ENCODE data around the gene ZNF28. TPM values are rescaled to one million over a fixed set of nuclear protein-coding genes. Genes with fewer than 3 reads are reported as not detected.
"Not testable (repeated sequence)": the region's sequence is repeated elsewhere in the genome, so short reads cannot be mapped to it uniquely, and the experiment has no call there.

ZNF28 gene
- polyA plus RNA-seq = 22.3 TPM

DNA sequence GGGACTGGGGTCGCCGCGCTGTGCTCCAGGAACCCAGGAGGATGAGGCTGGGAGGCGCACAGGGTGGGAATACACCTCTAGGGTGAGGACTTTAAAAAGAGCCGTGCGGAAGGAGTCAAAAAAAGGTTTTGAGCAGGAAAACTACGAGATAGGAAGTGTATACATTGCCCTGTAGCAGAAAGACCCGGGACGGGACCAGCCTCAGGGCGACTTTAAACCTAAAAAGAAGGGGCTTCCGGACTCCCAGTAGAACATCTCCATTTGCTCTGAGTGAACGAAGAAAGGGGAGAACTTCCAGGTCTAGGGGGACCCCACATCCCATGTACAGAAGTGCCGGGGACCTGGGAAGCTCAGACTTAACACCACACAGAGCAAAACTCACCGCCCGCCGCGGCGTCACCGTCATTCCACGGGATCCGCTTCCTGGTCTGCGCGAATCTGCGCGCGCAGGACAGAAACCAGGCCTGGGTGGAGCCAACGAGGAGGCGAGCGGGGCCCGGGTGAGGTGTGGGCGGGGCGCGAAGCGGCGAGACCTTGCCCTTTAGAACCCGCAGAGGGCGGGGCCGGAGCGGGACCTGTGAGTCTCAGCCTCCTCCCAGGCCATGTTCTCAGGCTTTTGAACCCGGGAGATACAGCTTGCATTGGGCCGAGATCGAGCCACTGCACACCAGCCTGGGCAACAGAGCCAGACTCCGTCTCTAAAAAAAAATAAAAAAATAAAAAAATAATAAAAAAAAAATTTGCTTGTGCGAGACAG lies at the start of gene ZNF28:
Gene ZNF28 (minus strand): TSS at position 430 of the 757 bp plus-strand sequence. CDS start 3,675 bp downstream, outside the sequence.
- Mint-ChIP-seq H3K4me1 (peaks cover 8 to 14% (median 11%) of the 10 kb centered on the region in 3 donors), H3K4me3 (peak within 1 kb of the TSS; percentile 89 to 98 (median 96)), H3K36me3 (peaks cover 19% of the 10 kb centered on the region), H3K9me3 (peaks cover 2 to 15% (median 4%) of the 10 kb centered on the region in 3 donors), H3K27ac (peak within 1 kb of the TSS; percentile 82 to 95 (median 94))
- not testable (repeated sequence) for H3K27me3 Mint-ChIP-seq

DNA sequence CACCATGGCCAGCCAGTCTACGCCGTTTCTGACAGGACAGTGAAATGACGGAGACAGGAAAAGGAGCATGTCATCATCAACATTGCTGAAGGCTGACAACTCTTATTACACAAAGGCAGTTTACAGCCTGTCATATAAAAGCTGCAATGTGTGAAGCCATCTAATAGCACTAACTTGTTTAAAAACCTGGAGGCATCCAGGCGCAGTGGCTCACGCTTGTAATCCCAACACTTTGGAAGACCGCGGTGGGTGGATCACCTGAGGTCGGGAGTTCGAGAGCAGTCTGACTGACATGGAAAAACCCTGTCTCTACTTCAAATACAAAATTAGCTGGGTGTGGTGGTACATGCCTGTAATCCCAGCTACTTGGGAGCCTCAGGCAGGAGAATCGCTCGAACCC lies 46.6 kb upstream of the ZNF28 start:
- H3K9me3 Mint-ChIP-seq = peaks cover 2 to 21% (median 9%) of the 10 kb centered on the region in 3 donors
- not testable (repeated sequence) for H3K27me3 Mint-ChIP-seq, H3K4me3 Mint-ChIP-seq, H3K4me1 Mint-ChIP-seq, H3K36me3 Mint-ChIP-seq
- peak overlapping the region in 1 of 3 donors; percentile 72 for H3K27ac Mint-ChIP-seq

DNA sequence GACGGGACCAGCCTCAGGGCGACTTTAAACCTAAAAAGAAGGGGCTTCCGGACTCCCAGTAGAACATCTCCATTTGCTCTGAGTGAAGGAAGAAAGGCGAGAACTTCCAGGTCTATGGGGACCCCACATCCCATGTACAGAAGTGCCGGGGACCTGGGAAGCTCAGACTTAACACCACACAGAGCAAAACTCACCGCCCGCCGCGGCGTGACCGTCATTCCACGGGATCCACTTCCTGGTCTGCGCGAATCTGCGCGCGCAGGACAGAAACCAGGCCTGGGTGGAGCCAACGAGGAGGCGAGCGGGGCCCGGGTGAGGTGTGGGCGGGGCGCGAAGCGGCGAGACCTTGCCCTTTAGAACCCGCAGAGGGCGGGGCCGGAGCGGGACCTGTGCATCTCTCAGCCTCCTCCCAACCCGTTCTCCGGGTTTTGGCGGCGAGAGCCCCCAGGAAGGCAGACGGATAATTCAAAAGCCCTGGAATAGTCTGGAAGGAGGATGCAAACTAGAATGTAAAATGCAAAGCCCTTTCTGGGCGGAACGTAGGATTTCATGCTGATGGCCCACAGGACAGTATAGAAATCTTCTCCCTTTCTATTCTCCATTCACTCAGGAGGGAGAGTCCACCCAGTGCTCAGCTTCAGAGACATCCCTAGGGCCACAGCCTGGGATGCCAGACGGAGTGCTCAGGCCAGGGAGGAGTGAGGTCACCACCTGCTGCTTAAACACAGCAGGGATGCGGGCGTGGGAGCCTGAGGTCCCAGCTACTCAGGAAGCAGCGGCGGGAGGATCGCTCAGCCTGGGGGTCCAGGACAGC lies 36.2 kb upstream of the ZNF28 start, which contains the start of gene ZNF468:
Gene ZNF468 (minus strand): TSS at position 242 of the 814 bp plus-strand sequence. CDS start 3,347 bp downstream, outside the sequence.
- not testable (repeated sequence) for H3K9me3 Mint-ChIP-seq, H3K36me3 Mint-ChIP-seq, H3K27me3 Mint-ChIP-seq
- peak within 1 kb of the TSS; percentile 89 to 95 (median 94) for H3K27ac Mint-ChIP-seq
- peaks cover 8 to 14% (median 13%) of the 10 kb centered on the region in 3 donors for H3K4me1 Mint-ChIP-seq
- H3K4me3 Mint-ChIP-seq = peak within 1 kb of the TSS; percentile 92 to 100 (median 98)

DNA sequence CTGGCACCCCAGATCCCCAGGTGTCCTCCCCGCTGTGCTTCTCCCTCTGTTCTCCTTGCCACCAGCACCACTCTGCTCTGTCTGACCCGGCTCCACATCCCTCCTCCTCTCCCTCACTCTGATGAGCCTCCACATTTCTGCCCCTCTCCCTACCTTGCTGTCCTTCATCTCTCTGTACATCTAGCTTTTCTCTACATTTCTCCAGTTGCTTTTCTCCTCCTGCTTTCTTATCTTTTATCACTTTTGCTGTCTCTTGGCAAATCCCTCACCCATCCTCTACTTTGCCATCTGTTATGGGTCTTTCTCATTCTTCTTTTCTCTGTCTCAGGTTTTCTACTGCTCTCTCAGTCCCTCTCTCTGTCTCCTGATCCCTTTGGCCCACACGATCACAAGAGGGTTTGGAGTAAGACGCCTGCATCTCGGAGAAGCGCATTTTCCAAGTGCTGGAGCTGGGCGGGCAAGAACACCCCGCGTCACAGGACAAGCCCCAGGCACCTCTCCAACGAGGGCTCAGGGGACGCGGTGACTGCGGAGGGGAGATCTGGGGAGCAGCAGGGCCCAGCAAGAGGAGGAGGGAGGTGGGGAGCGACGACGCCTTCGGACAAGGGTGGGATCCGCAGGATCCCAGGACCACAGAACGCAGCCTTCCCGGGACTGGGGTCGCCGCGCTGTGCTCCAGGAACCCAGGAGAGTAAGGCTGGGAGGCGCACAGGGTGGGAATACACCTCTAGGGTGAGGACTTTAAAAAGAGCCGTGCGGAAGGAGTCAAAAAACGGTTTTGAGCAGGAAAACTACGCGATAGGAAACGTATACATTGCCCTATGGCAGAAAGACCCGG lies 35.3 kb upstream of the ZNF28 start:
- H3K27me3 Mint-ChIP-seq, H3K36me3 Mint-ChIP-seq, H3K9me3 Mint-ChIP-seq: not testable (repeated sequence)
- peaks cover 8 to 14% (median 13%) of the 10 kb centered on the region in 3 donors for H3K4me1 Mint-ChIP-seq
- peak overlapping the region; percentile 92 to 100 (median 98) for H3K4me3 Mint-ChIP-seq
- peak overlapping the region; percentile 89 to 95 (median 94) for H3K27ac Mint-ChIP-seq

DNA sequence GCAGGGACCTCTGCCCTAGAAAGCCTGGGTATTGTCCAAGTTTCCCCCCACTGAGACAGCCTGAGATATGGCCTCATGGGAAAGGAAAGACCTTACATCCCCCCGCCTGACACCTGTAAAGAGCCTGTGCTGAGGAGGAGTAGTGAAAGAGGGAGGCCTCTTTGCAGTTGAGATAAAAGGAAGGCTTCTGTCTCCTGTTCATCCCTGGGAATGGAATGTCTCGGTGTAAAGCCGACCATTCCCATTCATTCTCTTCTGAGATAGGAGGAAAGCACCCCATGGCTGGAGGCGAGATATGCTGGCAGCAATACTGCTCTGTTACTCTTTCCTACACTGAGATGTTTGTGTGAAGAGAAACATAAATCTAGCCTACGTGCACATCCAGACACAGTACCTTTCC lies 25.9 kb upstream of the ZNF28 start:
- H3K27me3 Mint-ChIP-seq, H3K4me3 Mint-ChIP-seq, H3K27ac Mint-ChIP-seq, H3K4me1 Mint-ChIP-seq: not testable (repeated sequence)
- H3K9me3 Mint-ChIP-seq = peaks cover 21 to 33% (median 26%) of the 10 kb centered on the region in 3 donors
- H3K36me3 Mint-ChIP-seq = peaks cover 63% of the 10 kb centered on the region

DNA sequence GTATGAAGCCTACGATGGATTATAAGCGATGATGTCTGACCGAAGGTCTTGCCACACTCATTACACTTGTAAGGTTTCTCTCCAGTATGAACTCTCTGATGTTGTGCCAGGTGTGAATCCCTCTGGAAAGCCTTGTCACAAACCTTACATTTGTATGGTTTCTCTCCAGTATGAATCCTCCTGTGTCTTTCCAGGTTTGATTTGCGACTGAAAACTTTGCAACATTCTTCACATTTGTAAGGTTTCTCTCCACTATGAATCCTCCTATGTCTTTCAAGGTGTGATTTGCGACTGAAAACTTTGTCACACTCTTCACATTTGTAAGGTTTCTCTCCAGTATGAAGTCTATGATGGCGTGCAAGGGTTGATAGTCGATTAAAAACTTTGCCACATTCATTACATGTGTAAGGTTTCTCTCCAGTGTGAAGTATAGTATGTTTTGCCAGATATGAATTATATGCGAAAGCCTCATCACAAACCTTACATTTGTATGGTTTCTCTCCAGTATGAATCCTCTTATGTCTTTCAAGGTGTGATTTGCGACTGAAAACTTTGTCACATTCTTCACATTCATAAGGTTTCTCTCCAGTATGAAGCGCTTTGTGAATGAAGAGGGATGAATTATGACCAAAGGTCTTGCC lies 19.5 kb upstream of the ZNF28 start:
- H3K27me3 Mint-ChIP-seq, H3K27ac Mint-ChIP-seq, H3K4me1 Mint-ChIP-seq: not testable (repeated sequence)
- H3K36me3 Mint-ChIP-seq = peaks cover 48% of the 10 kb centered on the region
- H3K9me3 Mint-ChIP-seq = peaks cover 21 to 56% (median 40%) of the 10 kb centered on the region in 3 donors
- peak overlapping the region in 1 of 4 donors; percentile 13 for H3K4me3 Mint-ChIP-seq

DNA sequence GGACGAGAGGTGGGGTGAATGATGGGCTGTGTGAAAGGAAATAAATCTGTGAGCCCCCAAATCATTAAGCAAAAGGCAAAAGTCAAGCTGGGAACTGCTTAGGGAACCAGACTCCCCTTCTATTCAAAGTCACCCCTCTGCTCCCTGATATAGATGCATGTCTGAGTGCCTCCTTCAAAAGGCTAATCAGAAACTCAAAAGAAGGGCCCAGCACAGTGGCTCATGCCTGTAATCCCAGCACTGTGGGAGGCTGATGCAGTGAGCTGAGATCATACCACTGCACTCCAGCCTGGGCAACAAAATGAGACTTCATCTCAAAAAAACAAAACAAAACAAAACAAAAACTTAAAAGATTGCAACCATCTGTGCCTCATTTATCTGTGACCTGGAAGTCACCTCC lies 12.9 kb upstream of the ZNF28 start:
- peaks cover 16 to 37% (median 21%) of the 10 kb centered on the region in 3 donors for H3K9me3 Mint-ChIP-seq
- not testable (repeated sequence) for H3K4me3 Mint-ChIP-seq, H3K36me3 Mint-ChIP-seq, H3K4me1 Mint-ChIP-seq, H3K27ac Mint-ChIP-seq, H3K27me3 Mint-ChIP-seq

DNA sequence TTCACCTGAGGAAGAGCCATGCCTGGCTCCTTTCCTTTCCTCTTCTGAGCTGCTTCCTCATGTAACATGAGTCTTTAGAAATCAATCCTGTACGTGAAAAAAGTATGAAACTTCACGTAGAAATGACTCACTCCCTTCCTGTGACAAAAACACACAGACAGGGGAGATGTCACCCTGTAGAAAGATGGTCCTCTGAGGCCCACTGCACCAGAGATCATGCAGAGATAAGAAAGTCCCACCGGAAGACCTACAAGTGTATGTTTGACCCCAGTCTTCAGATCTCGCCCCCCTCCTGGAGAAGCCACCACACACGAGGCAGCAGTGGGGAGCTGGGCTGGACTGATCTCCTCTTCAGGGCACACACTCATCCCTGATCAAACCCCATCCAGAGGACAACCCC lies 12.1 kb upstream of the ZNF28 start:
- H3K27me3 Mint-ChIP-seq, H3K4me1 Mint-ChIP-seq, H3K36me3 Mint-ChIP-seq: not testable (repeated sequence)
- Mint-ChIP-seq H3K9me3 (peaks cover 15 to 37% (median 21%) of the 10 kb centered on the region in 3 donors), H3K27ac (peak overlapping the region in 1 of 3 donors; percentile 13), H3K4me3 (peak overlapping the region in 1 of 4 donors; percentile 6)

DNA sequence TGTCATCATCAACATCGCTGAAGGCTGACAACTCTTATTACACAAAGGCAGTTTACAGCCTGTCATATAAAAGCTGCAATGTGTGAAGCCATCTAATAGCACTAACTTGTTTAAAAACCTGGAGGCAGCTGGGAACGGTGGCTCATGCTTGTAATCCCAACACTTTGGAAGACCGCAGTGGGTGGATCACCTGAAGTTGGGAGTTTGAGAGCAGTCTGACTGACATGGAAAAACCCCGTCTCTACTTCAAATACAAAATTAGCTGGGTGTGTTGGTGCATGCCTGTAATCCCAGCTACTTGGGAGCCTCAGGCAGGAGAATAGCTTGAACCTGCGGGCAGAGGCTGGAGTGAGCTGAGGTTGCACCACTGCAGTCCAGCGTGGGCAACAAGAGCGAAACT lies 8.4 kb upstream of the ZNF28 start:
- H3K27me3 Mint-ChIP-seq, H3K27ac Mint-ChIP-seq, H3K36me3 Mint-ChIP-seq, H3K4me1 Mint-ChIP-seq, H3K4me3 Mint-ChIP-seq: not testable (repeated sequence)
- H3K9me3 Mint-ChIP-seq = peaks cover 8 to 21% (median 13%) of the 10 kb centered on the region in 3 donors

DNA sequence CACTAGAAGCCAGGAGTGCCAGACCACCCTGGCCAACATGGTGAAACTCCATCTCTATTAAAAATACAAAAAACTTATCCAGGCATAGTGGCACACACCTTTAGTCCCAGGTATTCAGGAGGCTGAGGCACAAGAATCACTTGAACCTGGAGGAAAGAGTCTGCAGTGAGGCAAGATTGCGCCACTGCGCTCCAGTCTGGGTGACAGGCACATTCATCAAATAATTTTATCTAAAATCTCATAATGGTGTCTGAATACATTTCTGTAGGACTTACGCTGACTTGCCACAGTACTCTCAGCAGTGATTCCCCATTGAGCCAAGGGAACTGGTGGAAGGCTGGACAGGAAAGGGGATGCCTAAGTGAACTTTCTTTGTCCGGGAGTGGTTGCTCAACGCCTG lies 4.3 kb upstream of the ZNF28 start:
- no peak overlapping the region for H3K27ac Mint-ChIP-seq
- H3K9me3 Mint-ChIP-seq = peaks cover 0 to 12% (median 7%) of the 10 kb centered on the region in 3 donors
- no peaks in the 10 kb centered on the region for H3K27me3 Mint-ChIP-seq
- H3K4me1 Mint-ChIP-seq = peaks cover under 1 to 6% (median 4%) of the 10 kb centered on the region in 3 donors
- H3K4me3 Mint-ChIP-seq = no peak overlapping the region
- peaks cover 3% of the 10 kb centered on the region for H3K36me3 Mint-ChIP-seq

DNA sequence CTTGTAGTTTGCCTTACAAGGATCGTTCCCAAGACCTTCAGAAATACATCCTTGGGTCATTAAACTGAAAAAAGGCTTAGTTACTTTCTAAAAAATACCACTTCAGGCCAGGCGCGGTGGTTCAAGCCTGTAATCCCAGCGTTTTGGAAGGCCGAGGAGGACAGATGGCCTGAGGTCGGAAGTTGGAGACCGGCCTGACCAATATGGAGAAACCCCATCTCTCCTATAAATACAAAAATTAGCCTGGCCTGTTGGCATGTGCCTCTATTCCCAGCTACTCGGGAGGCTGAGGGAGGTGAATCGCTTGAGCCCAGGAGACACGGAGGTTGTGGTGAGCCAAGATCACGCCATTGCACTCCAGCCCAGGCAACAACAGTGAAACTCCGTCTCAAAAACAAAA lies 2.2 kb upstream of the ZNF28 start:
- Mint-ChIP-seq H3K36me3 (peaks cover 6% of the 10 kb centered on the region), H3K4me1 (peaks cover 8 to 11% (median 10%) of the 10 kb centered on the region in 3 donors), H3K4me3 (peak overlapping the region in 1 of 4 donors; percentile 65), H3K27ac (peak overlapping the region in 1 of 3 donors; percentile 46), H3K9me3 (peaks cover 0 to 12% (median 3%) of the 10 kb centered on the region in 3 donors), H3K27me3 (no peaks in the 10 kb centered on the region)

DNA sequence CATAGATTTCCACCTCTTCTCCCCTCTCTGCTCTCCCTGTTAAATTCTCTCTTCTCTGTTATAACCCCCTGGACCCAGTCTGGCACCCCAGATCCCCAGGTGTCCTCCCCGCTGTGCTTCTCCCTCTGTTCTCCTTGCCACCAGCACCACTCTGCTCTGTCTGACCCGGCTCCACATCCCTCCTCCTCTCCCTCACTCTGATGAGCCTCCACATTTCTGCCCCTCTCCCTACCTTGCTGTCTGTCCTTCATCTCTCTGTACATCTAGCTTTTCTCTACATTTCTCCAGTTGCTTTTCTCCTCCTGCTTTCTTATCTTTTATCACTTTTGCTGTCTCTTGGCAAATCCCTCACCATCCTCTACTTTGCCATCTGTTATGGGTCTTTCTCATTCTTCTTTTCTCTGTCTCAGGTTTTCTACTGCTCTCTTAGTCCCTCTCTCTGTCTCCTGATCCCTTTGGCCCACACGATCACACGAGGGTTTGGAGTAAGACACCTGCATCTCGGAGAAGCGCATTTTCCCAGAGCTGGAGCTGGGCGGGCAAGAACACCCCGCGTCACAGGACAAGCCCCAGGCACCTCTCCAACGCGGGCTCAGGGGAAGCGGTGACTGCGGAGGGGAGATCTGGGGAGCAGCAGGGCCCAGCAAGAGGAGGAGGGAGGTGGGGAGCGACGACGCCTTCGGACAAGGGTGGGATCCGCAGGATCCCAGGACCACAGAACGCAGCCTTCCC lies 795 bp downstream of the ZNF28 start:
- peak overlapping the region; percentile 82 to 95 (median 94) for H3K27ac Mint-ChIP-seq
- H3K9me3 Mint-ChIP-seq = peaks cover 2 to 15% (median 4%) of the 10 kb centered on the region in 3 donors
- H3K36me3 Mint-ChIP-seq = peaks cover 21% of the 10 kb centered on the region
- H3K4me1 Mint-ChIP-seq = peaks cover 8 to 14% (median 11%) of the 10 kb centered on the region in 3 donors
- peak overlapping the region; percentile 89 to 98 (median 96) for H3K4me3 Mint-ChIP-seq
- not testable (repeated sequence) for H3K27me3 Mint-ChIP-seq

DNA sequence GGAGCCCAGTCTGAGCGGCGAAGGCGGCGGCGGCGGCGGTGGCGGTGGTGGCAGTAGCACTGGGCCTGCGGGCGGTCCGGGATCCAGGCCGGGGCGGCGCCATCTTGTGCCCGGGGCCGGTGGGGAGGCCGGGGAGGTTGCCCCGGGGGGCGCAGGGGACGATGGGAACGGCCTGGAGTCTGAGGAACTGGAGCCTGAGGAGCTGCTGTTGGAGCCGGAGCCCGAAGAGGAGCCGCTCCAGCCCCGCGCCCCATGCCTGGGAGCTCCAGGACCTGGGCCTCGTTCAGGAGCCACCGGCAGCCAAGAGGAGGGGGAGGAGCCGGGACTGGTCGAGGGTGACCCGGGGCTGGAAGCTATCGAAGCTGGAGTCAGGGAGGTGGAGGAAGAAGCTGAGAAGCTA lies 11.6 kb downstream of the ZNF28 start:
- H3K4me1 Mint-ChIP-seq = no peaks in the 10 kb centered on the region
- no peak overlapping the region for H3K4me3 Mint-ChIP-seq
- no peaks in the 10 kb centered on the region for H3K27me3 Mint-ChIP-seq
- H3K36me3 Mint-ChIP-seq = peaks cover 39% of the 10 kb centered on the region
- H3K9me3 Mint-ChIP-seq = peaks cover 6 to 8% (median 7%) of the 10 kb centered on the region in 3 donors
- no peak overlapping the region for H3K27ac Mint-ChIP-seq

Data from IgD-negative memory B cell (primary cell).